Activated naive CD4-positive, alpha-beta T cell treated with anti-CD3 and anti-CD28 coated beads, Interleukin-2, amount 50 U/mL, for 24 hours (primary cell): ENCODE data around the gene CGREF1.

Source experiments
- H3K27ac Mint-ChIP-seq: one replicate; pipeline ENCODE4 v1.8.0; 2021; ENCODE audit warnings: mild to moderate bottlenecking, mixed read lengths
- H3K27me3 Mint-ChIP-seq: one replicate; pipeline ENCODE4 v1.8.0; 2021; ENCODE audit warnings: mixed read lengths
- H3K36me3 Mint-ChIP-seq: one replicate; pipeline ENCODE4 v1.8.0; 2021; ENCODE audit warnings: mixed read lengths
- H3K4me1 Mint-ChIP-seq: one replicate; pipeline ENCODE4 v1.8.0; 2021; ENCODE audit warnings: mixed read lengths
- H3K4me3 Mint-ChIP-seq: one replicate; pipeline ENCODE4 v1.8.0; 2021; ENCODE audit warnings: mild to moderate bottlenecking, mixed read lengths
- H3K9me3 Mint-ChIP-seq: one replicate; pipeline ENCODE4 v1.8.0; 2021; ENCODE audit warnings: mixed read lengths

CGREF1 gene

GRCh38 chr2:27060323-27060722, 58.6 kb downstream of the CGREF1 start:
- Mint-ChIP-seq H3K4me3 (no peak overlapping the region), H3K4me1 (peaks cover 5% of the 10 kb centered on the region), H3K9me3 (no peaks in the 10 kb centered on the region), H3K27ac (no peak overlapping the region), H3K27me3 (no peaks in the 10 kb centered on the region), H3K36me3 (peaks cover 3% of the 10 kb centered on the region)

- Mint-ChIP-seq H3K27ac (no peak overlapping the region), H3K4me1 (peaks cover 5% of the 10 kb centered on the region), H3K4me3 (no peak overlapping the region), H3K27me3 (no peaks in the 10 kb centered on the region), H3K9me3 (no peaks in the 10 kb centered on the region), H3K36me3 (peaks cover 6% of the 10 kb centered on the region)
Measured at GRCh38 chr2:27059141-27059820, 59.6 kb downstream of the CGREF1 start.

GRCh38 chr2:27058210-27058609, 60.7 kb downstream of the CGREF1 start:
- H3K4me3 Mint-ChIP-seq, result no peak overlapping the region
- H3K36me3 Mint-ChIP-seq, result peaks cover 6% of the 10 kb centered on the region

GRCh38 chr2:27057184-27057583, 61.7 kb downstream of the CGREF1 start:
- peaks cover 2% of the 10 kb centered on the region for H3K36me3 Mint-ChIP-seq
- H3K4me1 Mint-ChIP-seq, result peaks cover under 1% of the 10 kb centered on the region
- no peak overlapping the region for H3K27ac Mint-ChIP-seq
- H3K4me3 Mint-ChIP-seq, result no peak overlapping the region
- H3K9me3 Mint-ChIP-seq, result no peaks in the 10 kb centered on the region
- H3K27me3 Mint-ChIP-seq, result no peaks in the 10 kb centered on the region

More at GRCh38 chr2:27058210-27058609, 60.7 kb downstream of the CGREF1 start:
- no peak overlapping the region for H3K27ac Mint-ChIP-seq
- no peaks in the 10 kb centered on the region for H3K27me3 Mint-ChIP-seq
- H3K9me3 Mint-ChIP-seq, result no peaks in the 10 kb centered on the region
- peaks cover 5% of the 10 kb centered on the region for H3K4me1 Mint-ChIP-seq

- no peak overlapping the region for H3K27ac Mint-ChIP-seq
- H3K9me3 Mint-ChIP-seq, result peaks cover 4% of the 10 kb centered on the region
- H3K27me3 Mint-ChIP-seq, result peaks cover 4% of the 10 kb centered on the region
- H3K4me3 Mint-ChIP-seq, result no peak overlapping the region
- peaks cover 7% of the 10 kb centered on the region for H3K4me1 Mint-ChIP-seq
- peaks cover 6% of the 10 kb centered on the region for H3K36me3 Mint-ChIP-seq
Measured at GRCh38 chr2:27054721-27055120, 64.2 kb downstream of the CGREF1 start.

GRCh38 chr2:27053776-27054175, 65.2 kb downstream of the CGREF1 start:
- Mint-ChIP-seq H3K9me3 (peaks cover 4% of the 10 kb centered on the region), H3K27ac (no peak overlapping the region), H3K27me3 (peaks cover 4% of the 10 kb centered on the region), H3K4me1 (peaks cover 10% of the 10 kb centered on the region), H3K36me3 (peaks cover 6% of the 10 kb centered on the region), H3K4me3 (no peak overlapping the region)

- H3K4me3 Mint-ChIP-seq, result peak overlapping the region; percentile 42
Measured at GRCh38 chr2:27053321-27053720, 65.6 kb downstream of the CGREF1 start.

GRCh38 chr2:27051902-27052645, 66.9 kb downstream of the CGREF1 start:
- Mint-ChIP-seq H3K9me3 (peaks cover 4% of the 10 kb centered on the region), H3K4me1 (peaks cover 10% of the 10 kb centered on the region), H3K36me3 (peaks cover 6% of the 10 kb centered on the region), H3K27ac (peak overlapping the region; percentile 84), H3K27me3 (peaks cover 4% of the 10 kb centered on the region), H3K4me3 (peak overlapping the region; percentile 89)

More at GRCh38 chr2:27053321-27053720, 65.6 kb downstream of the CGREF1 start:
- H3K27me3 Mint-ChIP-seq, result peaks cover 4% of the 10 kb centered on the region
- peaks cover 6% of the 10 kb centered on the region for H3K36me3 Mint-ChIP-seq
- no peak overlapping the region for H3K27ac Mint-ChIP-seq
- peaks cover 10% of the 10 kb centered on the region for H3K4me1 Mint-ChIP-seq
- peaks cover 4% of the 10 kb centered on the region for H3K9me3 Mint-ChIP-seq

- Mint-ChIP-seq H3K27me3 (peaks cover 4% of the 10 kb centered on the region), H3K27ac (peak within 1 kb of the TSS; percentile 100), H3K4me1 (peaks cover 10% of the 10 kb centered on the region), H3K9me3 (peaks cover 4% of the 10 kb centered on the region), H3K4me3 (peak within 1 kb of the TSS; percentile 97), H3K36me3 (peaks cover 6% of the 10 kb centered on the region)
Measured at GRCh38 chr2:27050996-27051901, 67.7 kb downstream of the CGREF1 start, which contains the start of gene AGBL5. TSS of gene AGBL5 (plus strand) at chr2:27051668. CDS start at chr2:27052959, 1,291 bp downstream.
